Activated CD4-positive, alpha-beta T cell treated with anti-CD3 and anti-CD28 coated beads, Interleukin-2, amount 10 ng/mL, durations not matched to agents 7 days and 5 days (primary cell): Measurements from ENCODE around the gene WDR54. TPM values are rescaled to one million over a fixed set of nuclear protein-coding genes. Genes with fewer than 3 reads are reported as not detected.
"Not testable (repeated sequence)": the region's sequence is repeated elsewhere in the genome, so short reads cannot be mapped to it uniquely, and the experiment has no call there.

Experiments
- CTCF ChIA-PET: fragments of 350-600 bp; sonication (Branson Sonifier 250); formaldehyde crosslinking; loops from one replicate; lab custom pipeline; 2021; ENCODE audit warnings: antibody characterized with exemption; lab: Charles Lee
- POLR2A ChIA-PET: fragments of 350-600 bp; sonication (Branson Sonifier 250); formaldehyde crosslinking; loops from one replicate; lab custom pipeline; 2021; ENCODE audit warnings: antibody characterized with exemption; lab: Charles Lee
- DNase-seq: peaks from one replicate; pipeline ENCODE4 v3.0.0-alpha.2; 2020
- H3K27ac Mint-ChIP-seq: one replicate; pipeline ENCODE4 v1.8.0; 2021; ENCODE audit warnings: mild to moderate bottlenecking, moderate library complexity, mixed read lengths
- H3K27me3 Mint-ChIP-seq: one replicate; pipeline ENCODE4 v1.8.0; 2021; ENCODE audit warnings: mixed read lengths
- H3K36me3 Mint-ChIP-seq: one replicate; pipeline ENCODE4 v1.8.0; 2021; ENCODE audit warnings: low read depth, mixed read lengths
- H3K4me1 Mint-ChIP-seq: one replicate; pipeline ENCODE4 v1.8.0; 2021; ENCODE audit warnings: mixed read lengths
- H3K4me3 Mint-ChIP-seq: one replicate; pipeline ENCODE4 v1.8.0; 2021; ENCODE audit warnings: mild to moderate bottlenecking, moderate library complexity, mixed read lengths
- H3K9me3 Mint-ChIP-seq: one replicate; pipeline ENCODE4 v1.8.0; 2021; ENCODE audit warnings: mixed read lengths
- total RNA-seq, 2 experiments: library from RNA; stranded (reverse); gene quantifications; one replicate each; pipeline ENCODE4 v1.2.3, GENCODE V29; 2021

WDR54 gene
- total RNA-seq, 2 experiments from 2014 or later = 71.3 to 80.7 TPM

- DNase-seq = no peak
- no peak overlapping the region for H3K27ac Mint-ChIP-seq
- H3K36me3 Mint-ChIP-seq = no peaks in the 10 kb centered on the region
- H3K27me3 Mint-ChIP-seq = peaks cover 24% of the 10 kb centered on the region
- ChIA-PET CTCF (no interaction called here), POLR2A (no interaction called here)
- H3K4me3 Mint-ChIP-seq = no peak overlapping the region
- no peaks in the 10 kb centered on the region for H3K9me3 Mint-ChIP-seq
- H3K4me1 Mint-ChIP-seq = peaks cover 5% of the 10 kb centered on the region
These were observed 15.5 kb downstream of the WDR54 start for GRCh38 chr2:74436848-74437695.

DNA sequence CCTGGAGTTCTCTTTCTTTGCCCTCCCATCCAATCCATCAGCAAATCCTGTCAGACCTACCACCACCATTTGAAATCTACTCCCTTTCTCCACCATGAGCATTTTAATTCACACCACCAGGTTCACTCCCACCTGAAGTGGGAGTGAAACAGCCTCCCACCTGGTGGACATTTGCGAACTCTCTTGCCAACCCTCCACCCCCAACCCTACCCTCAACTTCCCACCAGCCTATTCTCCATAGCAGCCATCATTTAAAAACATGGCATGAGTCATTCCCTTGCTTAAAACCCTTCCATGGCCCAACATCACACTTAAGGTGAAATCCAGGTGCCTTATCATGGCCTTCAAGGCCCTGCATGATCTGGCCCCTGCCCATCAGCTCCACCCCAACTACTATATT, 16.7 kb downstream of the WDR54 start:
- H3K4me3 Mint-ChIP-seq = no peak overlapping the region
- CTCF ChIA-PET = interaction anchor here (0.5 to 2.9 kb wide), 2 partner anchors 12 to 16 kb away, joined by 3 to 10 read pairs; partner anchors contain the start of gene INO80B
- POLR2A ChIA-PET = no interaction called here
- H3K27ac Mint-ChIP-seq = no peak overlapping the region
- DNase-seq = no peak
- no peaks in the 10 kb centered on the region for H3K9me3 Mint-ChIP-seq
- H3K4me1 Mint-ChIP-seq = peaks cover 9% of the 10 kb centered on the region
- peaks cover 33% of the 10 kb centered on the region for H3K27me3 Mint-ChIP-seq
- H3K36me3 Mint-ChIP-seq = no peaks in the 10 kb centered on the region

DNA sequence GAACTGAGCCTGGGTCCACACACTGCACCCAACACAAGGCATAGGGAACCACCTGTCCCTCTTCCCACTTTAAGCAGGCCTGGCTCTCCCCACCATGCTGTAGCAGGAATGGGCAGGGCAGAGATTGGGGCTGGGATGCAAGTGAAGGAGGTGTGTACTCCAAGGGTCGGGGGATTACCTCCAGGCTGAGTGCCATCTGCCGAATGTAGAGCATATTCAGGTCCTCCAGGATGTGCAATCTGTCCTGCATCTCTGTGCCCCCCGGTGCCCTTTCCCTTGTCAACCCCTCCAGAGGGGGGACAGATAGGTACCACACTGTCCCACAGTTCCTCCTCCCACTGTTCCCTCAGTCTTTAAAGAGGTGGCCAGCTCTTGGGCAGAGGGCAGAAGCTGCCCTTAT, 17.8 kb downstream of the WDR54 start:
- H3K36me3 Mint-ChIP-seq = no peaks in the 10 kb centered on the region
- no peak overlapping the region for H3K4me3 Mint-ChIP-seq
- ChIA-PET CTCF (interaction anchor here (0.8 to 2.9 kb wide), 7 partner anchors 9 to 42 kb away, joined by 3 to 10 read pairs (median 5); partner anchors contain the start of genes C2orf81, INO80B and WDR54), POLR2A (no interaction called here)
- H3K9me3 Mint-ChIP-seq = no peaks in the 10 kb centered on the region
- H3K27me3 Mint-ChIP-seq = peaks cover 38% of the 10 kb centered on the region
- DNase-seq = no peak
- no peak overlapping the region for H3K27ac Mint-ChIP-seq
- peaks cover 9% of the 10 kb centered on the region for H3K4me1 Mint-ChIP-seq

- Mint-ChIP-seq H3K27ac (no peak overlapping the region), H3K27me3 (peaks cover 43% of the 10 kb centered on the region), H3K36me3 (no peaks in the 10 kb centered on the region), H3K9me3 (no peaks in the 10 kb centered on the region), H3K4me1 (peaks cover 9% of the 10 kb centered on the region), H3K4me3 (no peak overlapping the region)
- no peak for DNase-seq
- POLR2A ChIA-PET = no interaction called here
- CTCF ChIA-PET = interaction anchor here (0.6 to 2.9 kb wide), 9 partner anchors 9 to 92 kb away, joined by 3 to 10 read pairs (median 4); partner anchors contain the start of genes C2orf81, INO80B and WDR54
These were observed 18.4 kb downstream of the WDR54 start for GRCh38 chr2:74439803-74440377.

DNA sequence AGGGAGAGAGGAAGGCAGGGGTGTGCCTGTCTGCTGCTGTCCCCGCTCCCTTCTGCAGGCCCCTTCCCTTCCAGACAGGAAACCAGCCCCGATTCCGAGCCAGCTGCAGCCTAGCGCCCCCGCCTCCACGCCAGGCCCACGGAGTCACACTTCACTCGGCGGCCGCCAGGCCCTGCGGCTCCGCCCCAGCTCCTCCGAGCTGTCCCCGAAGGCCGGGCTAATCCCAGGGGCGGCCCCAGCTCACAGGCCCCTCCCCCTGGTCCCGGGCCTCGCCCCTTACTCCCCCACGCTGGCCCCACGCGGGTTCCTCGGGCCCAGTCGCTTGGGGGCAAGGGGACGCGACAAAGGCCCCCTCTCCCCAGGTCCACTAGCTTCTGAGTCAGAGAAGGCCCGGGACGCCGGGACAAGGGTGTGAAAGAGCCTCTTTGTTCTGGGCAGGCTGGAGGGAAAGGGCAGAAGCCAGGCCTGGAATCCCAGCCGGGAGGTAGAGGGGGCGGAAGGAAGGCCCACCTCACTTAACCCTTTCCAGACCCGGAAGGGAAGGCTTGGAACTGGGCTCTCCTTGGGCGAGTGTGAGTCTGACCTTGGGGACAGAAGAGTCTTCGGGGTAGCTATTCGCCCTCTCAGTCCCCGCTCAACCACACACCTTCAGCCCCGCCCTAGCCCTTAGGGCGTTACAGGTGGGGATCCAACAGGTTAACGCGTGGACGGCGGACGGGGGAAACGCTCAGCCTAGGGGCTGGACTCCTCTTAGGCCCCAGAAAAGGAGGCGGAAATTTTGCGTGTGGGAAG, 19.0 kb downstream of the WDR54 start:
- Mint-ChIP-seq H3K36me3 (no peaks in the 10 kb centered on the region), H3K4me3 (peak overlapping the region; percentile 36), H3K27me3 (peaks cover 46% of the 10 kb centered on the region), H3K9me3 (no peaks in the 10 kb centered on the region), H3K4me1 (peaks cover 9% of the 10 kb centered on the region), H3K27ac (no peak overlapping the region)
- POLR2A ChIA-PET = interaction anchor here (0.5 kb wide), 1 partner anchor 43 kb away, joined by 4 read pairs; no protein-coding TSS in a partner anchor
- CTCF ChIA-PET = interaction anchor here (0.6 to 2.9 kb wide), 10 partner anchors 8 to 147 kb away, joined by 3 to 10 read pairs (median 3); partner anchors contain the start of genes C2orf81, INO80B and WDR54
- no peak for DNase-seq

- DNase-seq = no peak
- Mint-ChIP-seq H3K27ac (no peak overlapping the region), H3K9me3 (no peaks in the 10 kb centered on the region), H3K36me3 (no peaks in the 10 kb centered on the region), H3K4me3 (no peak overlapping the region), H3K27me3 (peaks cover 46% of the 10 kb centered on the region), H3K4me1 (peaks cover 9% of the 10 kb centered on the region)
- ChIA-PET CTCF (interaction anchor here (1.0 to 2.9 kb wide), 5 partner anchors 9 to 146 kb away, joined by 3 to 10 read pairs (median 3); partner anchors contain the start of gene INO80B), POLR2A (interaction anchor here (0.5 kb wide), 1 partner anchor 43 kb away, joined by 4 read pairs; no protein-coding TSS in a partner anchor)
These were observed 19.7 kb downstream of the WDR54 start for GRCh38 chr2:74441170-74441689.

DNA sequence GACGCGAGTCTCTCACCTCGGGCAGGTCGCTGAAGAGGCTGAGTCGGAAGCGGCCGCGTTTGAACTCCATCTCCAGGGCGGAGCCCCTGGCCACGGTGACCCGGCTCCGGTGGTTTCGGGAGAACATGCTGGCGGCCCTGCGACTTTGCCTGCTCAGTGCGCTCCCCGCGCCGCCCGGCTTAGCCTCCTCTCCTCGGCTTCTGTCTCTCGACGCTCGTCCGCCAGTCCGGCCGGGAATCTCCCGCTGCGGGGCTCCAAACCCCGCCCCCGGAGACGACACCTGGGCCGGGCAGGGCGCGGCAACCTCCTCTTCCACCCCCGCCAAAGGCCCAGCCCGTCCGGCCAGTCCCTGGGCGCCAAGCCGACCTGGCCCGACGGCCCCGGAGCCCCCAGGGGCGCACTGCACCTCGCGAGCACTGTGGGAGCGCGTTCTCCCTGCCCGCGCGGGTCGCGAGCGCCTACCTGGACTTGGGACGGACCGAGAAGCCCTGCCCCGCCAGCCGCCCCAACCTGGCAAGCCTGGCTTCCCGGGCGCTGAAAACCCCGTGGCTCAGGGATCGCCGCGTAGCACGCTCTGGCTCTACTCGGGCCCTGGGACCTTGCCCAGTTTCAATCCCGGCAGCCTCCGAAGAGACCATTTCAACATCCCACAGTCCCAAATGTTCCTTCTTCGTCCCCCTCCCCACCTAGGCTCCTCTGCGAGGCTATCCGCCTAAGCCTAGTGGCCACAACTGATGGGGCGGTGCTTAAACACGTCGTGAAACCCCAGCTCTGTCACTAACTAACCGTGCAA, 20.4 kb downstream of the WDR54 start, which contains the start of gene RTKN:
RTKN (minus strand) TSS at position 248 of the 793 bp plus-strand sequence; CDS start at position 127, 121 bp downstream.
- Mint-ChIP-seq H3K27me3 (peaks cover 46% of the 10 kb centered on the region), H3K36me3 (no peaks in the 10 kb centered on the region), H3K4me3 (peak within 1 kb of the TSS; percentile 55), H3K4me1 (peaks cover 9% of the 10 kb centered on the region), H3K27ac (no peak within 1 kb of the TSS), H3K9me3 (no peaks in the 10 kb centered on the region)
- DNase-seq = no peak
- ChIA-PET CTCF (interaction anchor here (0.9 to 1.8 kb wide), 4 partner anchors 9 to 145 kb away, joined by 3 to 6 read pairs (median 4); no protein-coding TSS in a partner anchor), POLR2A (no interaction called here)

- POLR2A ChIA-PET, H3K36me3 Mint-ChIP-seq, H3K9me3 Mint-ChIP-seq, DNase-seq, H3K4me1 Mint-ChIP-seq, H3K27ac Mint-ChIP-seq: not testable (repeated sequence)
- CTCF ChIA-PET = interaction anchor here (0.9 to 1.8 kb wide), 4 partner anchors 9 to 20 kb away, joined by 3 to 6 read pairs (median 4); no protein-coding TSS in a partner anchor
- H3K4me3 Mint-ChIP-seq = peak overlapping the region; percentile 55
- peaks cover 52% of the 10 kb centered on the region for H3K27me3 Mint-ChIP-seq
These were observed 21.2 kb downstream of the WDR54 start for GRCh38 chr2:74442483-74443297.

DNA sequence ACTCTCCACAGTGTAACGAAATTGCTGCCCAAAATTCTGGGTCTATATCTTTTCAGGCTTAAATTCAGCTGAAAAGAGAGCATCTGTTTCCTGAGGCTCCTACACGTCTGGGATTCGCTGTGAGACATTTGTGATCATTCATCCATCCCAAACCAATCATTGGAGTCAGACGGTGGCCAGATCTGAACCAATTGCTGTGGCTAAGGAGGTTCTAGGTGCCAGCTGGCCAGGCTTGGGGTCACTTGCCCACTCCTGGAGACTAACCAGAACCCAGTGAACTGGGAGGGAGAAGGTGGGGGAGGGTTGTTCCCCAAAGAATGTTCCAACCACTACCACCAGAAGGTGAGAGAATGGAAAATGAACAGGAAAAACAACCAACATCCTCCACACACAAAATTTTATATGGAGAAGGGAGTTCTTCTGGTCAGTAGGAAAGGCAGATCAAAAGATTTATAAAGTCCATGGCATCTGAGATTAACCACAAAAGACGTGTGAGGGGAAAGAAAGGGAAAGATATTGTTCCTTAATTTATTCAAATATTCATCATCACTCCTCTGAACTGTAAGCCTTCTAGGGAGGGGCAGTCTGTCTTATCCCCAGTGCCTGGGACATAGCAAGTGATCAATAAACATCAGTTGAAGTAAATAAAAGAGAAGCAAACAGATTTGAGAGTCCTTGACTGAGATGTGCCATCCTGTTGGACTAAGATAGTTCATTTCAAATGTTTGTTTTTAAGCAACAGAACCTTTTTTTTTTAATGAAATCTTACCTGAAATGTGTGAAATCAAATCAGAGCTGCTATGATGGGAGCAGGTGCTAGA, 23.2 kb downstream of the WDR54 start:
- peaks cover 36% of the 10 kb centered on the region for H3K27me3 Mint-ChIP-seq
- no peaks in the 10 kb centered on the region for H3K9me3 Mint-ChIP-seq
- no peak overlapping the region for H3K27ac Mint-ChIP-seq
- ChIA-PET POLR2A (no interaction called here), CTCF (interaction anchor here (0.8 to 1.6 kb wide), 3 partner anchors 10 to 89 kb away, joined by 3 to 4 read pairs (median 3); partner anchors contain the start of gene INO80B)
- H3K36me3 Mint-ChIP-seq = no peaks in the 10 kb centered on the region
- H3K4me3 Mint-ChIP-seq = no peak overlapping the region
- H3K4me1 Mint-ChIP-seq = peaks cover 11% of the 10 kb centered on the region
- DNase-seq = no peak

DNA sequence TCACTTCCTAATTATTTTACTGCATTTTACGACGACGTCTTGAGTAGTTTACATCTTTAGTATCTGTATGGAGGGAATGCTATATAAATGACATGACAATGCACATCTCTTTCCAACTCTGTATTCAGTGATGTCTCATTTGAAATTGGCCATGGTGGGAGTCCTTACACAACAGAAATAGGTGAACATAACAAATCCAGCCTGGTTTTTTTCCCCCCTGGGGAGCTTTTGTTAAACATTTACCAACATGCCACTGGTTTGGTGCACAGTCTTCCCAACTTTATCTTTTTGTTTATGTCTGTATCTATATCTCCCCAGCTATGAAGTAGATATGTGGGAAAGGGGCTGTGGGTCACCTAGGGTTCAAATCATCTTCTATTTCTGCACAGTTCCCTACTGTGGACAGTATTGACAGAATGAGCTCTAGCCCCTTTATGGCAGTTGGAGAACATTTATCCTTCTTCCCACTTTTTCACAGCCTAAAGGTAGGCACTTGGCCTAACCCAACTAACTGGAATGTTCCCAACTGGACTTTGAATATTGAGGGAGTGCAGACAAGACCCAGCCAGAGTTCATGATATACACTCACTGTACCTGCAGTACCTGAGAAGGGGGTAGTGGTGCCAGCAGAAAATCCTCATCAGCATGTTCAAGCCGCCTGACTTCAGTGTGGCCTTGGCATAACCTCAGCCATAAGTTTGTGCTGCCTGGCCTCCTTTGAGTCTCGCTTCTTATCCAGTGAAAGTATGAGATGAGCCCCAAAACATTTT, 25.9 kb downstream of the WDR54 start:
- H3K27me3 Mint-ChIP-seq = peaks cover 25% of the 10 kb centered on the region
- no peak overlapping the region for H3K4me3 Mint-ChIP-seq
- ChIA-PET POLR2A (no interaction called here), CTCF (no interaction called here)
- H3K4me1 Mint-ChIP-seq = peaks cover 6% of the 10 kb centered on the region
- H3K9me3 Mint-ChIP-seq = no peaks in the 10 kb centered on the region
- no peaks in the 10 kb centered on the region for H3K36me3 Mint-ChIP-seq
- DNase-seq = no peak
- H3K27ac Mint-ChIP-seq = no peak overlapping the region
